NCI-H2171 (cell line): Measurements from ENCODE around the gene WWC1.
"Not testable (repeated sequence)": the region's sequence is repeated elsewhere in the genome, so short reads cannot be mapped to it uniquely, and the experiment has no call there.

Experiments
- DNase-seq: peaks from one replicate; lab custom pipeline; 2025; lab: John Stamatoyannopoulos, UW

WWC1 gene

DNA sequence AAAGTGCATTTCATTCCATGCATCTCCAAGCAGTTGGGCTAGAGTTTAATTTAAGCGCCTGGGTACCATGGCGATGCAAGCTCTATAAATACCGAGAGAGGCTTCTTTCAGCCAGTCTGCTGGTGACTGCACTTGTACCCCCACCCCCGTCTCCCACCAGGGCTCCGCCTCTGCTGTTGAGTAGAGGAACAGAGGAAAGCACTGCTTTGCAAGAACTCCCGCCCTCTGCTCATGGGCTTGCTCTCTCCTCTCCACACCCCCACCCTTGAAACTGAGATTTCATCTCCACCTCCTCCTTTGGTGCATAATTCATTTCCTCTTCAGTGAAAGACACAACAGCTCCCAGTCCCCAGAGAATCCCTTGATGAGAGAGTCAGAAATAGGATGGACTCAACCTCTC is 5.1 kb upstream of the WWC1 start:
- DNase-seq: no peak

DNA sequence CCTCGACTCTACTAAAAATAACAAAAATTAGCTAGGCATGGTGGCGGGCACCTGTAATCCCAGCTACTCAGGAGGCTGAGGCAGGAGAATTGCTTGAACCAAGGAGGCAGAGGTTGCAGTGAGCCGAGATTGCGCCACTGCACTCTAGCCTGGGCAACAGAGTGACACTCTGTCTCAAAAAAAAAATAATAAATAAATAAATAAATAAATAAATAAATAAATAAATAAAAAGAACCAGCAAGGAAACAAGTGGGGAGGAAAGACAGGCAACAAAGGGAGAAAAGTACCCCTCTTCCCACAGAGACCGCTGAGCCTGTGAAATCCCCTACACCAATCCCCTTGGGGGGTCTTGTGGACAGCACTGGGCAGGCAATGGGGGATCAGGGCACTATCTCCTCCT is 4.6 kb upstream of the WWC1 start:
- DNase-seq: not testable (repeated sequence)

DNA sequence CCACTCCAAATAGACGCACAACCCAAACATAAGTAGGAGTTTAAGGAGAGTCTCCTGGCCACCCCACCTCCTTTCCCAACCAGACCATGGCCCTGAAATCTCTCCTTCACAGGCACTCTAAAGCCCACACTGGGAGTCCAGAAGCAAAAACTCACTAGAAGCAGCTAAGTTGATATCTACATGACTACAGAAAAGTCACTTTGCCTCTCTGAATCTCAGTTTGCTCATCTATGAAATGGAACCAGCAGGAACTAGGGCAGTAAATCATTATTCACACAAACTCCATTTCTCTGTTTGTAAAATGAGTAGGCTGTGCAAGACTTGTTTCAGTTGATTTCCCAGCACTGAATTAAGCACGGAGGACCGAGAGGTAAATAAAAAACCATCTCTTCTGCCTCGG is 4.1 kb upstream of the WWC1 start:
- DNase-seq: no peak

DNA sequence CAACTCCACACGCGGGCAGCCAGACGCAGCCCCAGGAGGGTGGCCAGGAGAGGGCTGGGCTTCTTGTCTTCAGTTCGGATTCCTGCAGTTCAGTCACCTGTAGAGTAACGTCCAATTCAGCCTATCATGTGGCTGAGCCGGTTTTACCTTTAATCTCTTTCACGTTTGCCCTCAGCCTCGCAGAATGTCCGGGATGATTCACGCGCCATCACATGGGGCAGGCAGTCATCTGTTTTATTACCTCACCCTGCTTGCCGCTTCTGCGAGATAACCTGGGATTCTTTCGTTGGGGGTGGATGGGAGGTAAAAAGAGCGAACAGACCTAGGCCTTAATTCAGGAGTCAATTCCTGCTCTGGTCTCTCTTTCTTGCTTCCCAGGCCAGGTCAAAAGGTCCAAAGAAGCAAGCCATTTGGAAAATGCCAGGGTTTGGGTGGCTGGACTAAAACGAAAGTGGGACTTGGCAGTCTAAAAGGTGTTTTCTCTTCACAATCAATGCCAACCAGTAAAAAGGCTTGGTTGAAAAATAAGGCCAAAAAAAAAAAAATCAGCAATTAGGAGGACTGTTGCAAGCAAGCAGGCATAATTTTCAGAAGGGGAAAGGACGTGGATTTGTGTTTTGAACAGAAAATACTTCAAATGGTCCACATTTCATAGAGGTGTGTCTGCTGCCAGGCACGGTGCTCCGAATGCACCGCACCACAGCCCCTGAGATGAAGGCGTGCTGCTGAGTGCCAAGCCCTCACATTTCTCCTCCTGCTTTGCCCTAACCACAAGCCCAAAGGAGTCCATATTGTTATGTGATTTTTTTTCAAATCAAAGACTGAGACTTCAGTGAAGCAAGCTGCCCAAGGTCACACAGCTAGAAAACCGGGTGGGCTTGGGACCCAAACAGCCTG is 2.8 kb upstream of the WWC1 start:
- DNase-seq: no peak

DNA sequence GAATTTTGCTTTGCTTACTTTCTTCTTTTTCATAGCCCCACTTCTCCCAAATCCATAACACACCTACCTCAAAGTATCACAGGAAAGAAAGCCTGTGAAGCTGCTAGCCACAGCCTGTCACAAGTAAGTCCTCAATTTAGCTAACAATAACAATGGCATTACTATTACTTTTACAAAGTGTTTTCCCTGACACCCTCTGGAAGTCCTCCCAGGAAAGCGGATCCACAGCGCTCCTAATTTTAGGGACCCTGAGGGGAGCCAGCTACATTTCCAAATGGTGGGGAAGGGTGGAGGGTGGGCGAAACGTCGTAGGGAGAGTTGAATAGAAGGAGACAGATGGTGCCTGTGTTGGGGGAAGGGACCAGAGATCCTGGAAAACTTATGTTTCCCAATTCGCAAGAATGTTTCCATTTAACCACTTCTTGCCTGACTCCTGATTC is 523 bp upstream of the WWC1 start:
- no peak for DNase-seq

DNA sequence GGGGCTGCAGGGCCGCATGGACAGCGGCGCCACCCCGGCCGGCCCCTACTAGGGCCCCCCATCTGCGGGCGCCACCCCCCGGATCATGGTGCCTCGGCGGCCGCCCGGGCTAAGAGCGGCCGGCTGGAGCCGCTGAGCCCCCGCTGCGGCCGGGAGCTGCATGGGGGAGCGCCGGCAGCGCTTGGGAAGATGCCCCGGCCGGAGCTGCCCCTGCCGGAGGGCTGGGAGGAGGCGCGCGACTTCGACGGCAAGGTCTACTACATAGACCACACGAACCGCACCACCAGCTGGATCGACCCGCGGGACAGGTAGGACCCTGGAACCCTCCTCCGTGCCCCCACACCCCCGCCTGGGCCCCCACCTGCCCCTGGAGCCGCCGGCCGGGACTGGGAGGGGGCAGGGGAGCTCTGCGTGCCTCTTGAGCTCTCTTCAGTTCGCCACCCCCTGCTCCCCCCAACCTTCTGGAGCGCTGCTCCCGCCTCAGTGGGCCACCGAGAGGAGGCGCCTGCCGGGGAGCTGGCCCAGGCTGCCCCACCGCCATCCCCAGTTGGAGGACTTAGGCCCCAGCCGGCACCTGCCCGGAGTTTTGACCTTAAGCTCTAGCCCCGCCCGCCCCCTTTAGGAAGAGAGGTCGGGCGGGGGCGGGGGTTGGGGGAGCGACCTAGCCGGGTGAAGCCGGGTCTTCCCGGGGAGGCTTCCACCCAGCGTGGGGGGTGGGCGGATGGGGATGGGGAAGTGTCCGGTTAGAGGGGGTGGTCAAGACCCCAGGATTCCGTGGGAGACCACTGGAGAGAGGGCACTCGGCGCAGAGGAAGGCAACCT is 730 bp downstream of the WWC1 start:
- no peak for DNase-seq

DNA sequence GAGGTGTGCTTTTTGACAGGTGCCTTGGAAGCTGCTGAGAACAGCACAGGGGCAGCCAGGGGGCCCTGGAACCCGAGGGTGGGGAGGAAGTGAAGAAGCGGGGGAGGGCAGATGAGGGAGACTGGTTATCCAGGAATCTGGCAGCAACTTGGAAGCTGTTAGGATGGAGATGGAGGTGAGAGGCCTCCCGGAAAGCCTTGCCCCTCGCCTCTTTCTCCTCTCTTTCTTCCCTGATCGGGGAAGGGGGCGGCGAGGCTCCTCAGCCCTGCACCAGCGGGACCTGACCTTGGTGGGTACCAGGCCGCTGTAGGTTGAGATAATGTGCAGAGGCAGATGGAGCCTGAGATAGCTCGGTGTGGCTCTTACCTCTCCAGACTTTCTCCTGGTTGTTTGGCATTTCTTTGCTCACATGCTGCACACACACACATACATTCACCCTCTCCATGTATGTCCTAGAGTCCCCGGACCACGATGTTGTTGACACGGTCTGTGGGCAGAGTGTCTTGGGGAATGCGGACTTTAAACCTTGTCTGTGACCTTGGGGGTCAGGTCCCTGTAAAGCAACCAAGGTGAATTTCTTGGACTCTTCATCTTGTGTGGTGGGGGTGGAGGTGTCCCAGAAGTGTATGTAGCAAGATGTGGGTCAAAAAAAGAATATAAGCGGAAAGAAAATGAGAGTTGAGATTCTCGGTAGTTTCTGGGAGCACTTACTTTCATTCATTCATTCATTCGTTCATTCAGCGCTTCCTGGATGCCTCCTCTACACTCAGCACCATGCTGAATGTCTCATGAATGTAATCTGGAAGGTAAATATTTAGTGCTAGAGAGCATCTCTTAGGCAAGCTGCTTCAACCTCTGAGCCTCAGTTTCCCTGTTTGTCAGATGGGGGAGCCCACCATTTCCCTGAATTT is 1.6 kb downstream of the WWC1 start:
- no peak for DNase-seq

DNA sequence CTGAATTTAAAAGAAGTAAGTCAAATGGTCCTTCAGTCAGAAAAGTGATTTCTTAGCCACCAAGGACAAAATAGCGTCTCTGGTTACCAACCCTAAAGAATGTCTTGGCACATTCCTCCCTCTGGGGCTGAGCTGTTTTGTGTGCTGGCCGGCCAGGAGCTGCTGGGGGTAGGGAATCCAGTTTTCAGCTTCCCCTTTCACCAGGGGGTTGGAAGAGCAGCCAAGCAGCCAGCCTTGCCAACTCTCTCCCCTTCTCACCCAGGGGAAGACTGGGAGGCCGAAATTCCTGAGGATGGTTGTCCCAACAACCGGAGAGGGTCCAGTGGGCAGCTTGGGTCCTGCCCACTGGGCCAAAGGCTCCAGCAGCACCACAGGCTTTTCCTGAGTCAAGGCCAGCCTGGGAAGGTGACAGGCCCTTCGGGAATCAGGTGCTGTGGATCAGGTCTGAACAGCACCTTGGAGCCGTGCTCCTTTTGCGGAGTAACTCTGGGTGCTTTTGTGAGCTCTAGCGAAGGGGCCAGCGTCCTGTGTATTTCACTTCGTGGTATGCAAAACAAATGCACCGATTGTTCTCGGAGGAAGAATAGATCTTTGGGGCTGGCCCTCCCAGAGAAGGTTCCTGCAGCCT is 4.2 kb downstream of the WWC1 start:
- DNase-seq: no peak

DNA sequence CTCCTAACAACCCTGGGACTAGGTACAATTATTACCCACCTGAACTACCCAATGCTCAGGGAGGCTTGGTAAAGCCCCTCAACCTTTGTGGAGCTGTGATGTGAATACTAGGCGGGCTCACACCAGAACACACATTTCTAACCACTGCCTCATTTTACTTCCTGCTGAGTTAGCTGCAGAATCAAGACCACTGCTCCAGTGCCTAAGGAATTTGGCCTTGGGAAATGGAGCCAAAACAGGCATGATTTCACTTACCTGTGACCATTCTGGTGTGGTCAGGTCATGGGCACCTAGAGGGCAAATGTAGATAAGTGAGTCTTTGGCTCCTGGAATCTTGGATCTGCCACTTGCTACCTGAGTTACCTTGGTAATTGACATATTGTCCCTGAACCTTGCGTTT is 5.2 kb downstream of the WWC1 start:
- DNase-seq: no peak

DNA sequence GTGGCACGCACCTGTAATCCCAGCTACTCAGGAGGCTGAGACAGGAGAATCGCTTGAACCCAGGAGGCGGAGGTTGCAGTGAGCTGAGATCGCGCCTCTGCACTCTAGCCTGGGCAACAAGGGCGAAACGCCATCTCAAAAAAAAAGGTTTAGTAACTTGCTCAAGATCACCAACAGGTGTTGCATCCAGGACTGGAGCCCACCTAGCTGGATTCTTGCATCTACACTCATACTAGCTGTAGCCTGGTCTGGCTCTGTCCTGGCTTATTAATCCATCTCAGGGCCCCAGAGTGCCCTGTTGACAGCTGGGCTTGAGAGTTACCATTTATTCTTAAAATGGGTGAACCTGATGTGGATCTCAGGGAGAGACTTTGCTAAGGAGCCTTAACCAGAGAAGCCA is 7.5 kb downstream of the WWC1 start:
- no peak for DNase-seq

DNA sequence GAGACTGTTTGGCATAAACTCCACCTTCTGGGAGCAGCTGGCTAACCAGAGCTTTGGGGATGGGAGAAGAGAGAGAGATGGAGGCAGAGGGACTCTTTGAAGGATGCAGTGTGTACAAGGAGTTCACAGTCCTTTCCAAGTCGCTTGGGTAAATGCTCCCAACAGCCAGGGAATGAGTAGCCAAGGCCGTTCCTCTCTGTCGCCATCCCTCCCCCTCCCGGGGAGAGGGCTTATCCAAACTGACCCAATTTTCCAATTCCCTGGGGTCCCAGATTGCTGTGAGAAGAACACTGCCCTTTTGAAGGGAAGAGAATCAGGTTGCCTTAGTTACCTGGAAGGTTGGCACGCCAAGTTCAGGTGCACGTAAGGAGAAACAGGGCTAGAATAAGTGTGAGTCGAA is 7.9 kb downstream of the WWC1 start:
- DNase-seq: no peak

DNA sequence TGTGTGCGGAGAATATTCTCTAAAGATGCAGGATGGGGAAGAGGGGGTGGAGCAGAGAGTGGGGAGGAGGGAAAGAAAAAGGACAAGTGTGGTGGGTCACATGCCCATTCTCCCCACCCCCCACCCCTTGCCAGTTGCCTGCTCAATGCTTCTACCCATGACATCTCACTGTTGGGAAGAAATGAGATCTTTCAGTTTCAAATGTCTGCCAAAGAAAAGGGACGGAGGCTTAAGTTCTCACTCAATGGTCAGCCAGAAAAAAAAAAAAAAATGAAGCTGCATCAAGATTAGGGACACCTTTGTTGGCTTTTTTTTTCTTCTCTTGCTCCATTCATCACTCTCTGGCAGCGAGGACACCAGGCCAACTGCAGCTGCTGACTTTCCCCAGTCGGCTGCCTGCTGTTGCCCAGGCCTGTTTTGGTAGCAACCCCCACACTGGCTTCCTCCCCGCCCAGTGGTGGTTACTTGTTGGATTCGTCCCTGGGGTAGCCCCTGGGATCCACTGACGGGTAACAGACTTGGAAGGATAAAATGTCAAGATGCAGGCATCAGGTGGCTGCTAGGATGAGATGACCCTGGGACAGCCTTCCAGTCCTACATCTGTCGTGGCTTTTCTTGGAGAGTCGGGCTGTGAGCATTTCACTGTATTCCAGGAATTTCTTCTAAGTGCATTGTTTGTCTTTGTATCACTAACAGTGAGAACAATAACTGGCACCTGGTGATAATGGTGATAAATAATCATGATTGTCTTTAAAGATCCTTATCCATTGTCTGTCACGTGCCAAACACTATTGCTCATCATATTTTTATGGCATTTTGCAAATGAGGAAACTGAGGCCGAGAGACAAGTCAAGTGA is 9.1 kb downstream of the WWC1 start:
- DNase-seq: peak; percentile 39

DNA sequence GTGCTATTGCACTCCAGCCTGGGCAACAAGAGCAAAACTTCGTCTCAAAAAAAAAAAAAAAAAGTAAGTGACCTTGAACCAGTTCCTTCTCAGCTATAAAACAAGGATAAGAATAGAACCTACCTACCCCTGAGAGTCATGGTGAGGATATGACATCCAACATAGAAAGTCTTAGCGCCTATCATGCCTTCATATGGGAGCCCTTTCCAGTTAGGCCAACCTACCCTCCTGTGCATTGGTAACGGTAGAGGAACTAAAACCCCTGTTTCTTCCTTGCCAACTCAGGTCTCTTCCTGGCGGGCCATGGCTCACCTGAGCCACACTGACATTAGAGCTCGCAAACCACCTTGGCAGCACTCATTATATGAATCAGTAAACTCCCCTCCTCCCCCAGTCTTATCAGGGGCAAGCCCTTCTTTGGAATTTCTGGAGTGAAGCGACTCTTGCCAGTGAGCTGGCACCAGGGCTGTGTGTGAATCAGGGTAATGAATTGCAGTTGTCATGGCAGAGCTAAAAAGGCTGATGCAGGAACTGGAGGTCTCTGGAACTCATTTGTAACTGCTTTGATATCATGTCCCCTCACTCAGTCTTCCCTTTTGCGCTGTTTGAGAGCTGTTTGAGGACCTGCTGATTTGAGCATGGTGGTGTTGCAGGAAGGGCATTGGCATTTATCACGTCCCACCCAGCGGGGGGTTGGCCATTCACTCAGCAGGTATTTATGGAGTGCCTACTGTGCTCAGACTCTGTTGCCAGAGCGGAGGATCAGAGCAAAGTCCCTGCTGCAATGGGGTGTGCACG is 10.3 kb downstream of the WWC1 start:
- DNase-seq: no peak

DNA sequence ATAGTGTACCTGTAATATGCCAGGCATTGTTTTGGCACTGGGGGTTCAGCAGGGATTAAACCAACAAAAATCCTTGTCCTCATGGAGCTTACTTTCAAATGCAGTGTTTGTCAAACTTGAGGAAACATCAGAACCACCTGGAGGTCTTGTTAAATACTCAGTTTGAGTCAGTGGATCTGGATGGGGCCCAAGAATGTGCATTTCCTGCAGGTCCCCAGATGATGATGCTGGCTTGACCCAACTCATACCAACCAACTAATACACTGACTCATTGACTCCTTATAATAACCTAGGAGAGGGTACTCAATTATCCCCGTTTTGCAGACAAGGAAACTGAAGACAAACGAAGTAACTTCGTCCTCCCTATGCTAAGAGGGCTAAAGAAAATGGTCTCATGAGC is 11.3 kb downstream of the WWC1 start:
- no peak for DNase-seq

DNA sequence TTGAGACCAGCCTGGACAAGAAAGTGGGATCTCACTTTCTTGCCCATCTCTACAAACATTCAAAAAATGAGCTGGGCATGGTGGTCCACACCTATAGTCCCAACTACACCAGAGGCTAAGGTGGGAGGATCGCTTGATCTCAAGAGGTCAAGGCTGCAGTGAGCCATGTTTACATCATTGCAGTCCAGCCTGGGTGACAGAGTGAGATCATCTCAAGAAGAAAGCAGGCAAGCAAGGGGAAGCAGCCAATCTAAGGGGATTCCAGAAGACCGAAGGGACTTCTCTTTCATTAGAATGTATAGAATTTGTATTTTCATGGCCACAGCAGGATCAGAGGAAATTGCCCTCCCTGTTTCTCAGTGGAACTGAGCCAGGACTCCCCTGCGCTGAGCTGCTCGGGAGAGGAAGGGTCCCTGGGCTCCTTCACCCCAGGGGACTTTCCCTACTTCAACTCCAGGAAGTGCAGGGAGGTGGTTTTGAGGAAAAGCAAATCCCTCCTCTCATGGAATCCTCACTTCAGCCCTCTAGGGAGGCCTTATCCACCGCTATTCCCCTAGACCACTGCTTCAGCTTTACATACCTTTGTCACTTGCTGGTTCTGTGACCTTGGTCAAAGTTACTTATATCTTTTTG is 12.1 kb downstream of the WWC1 start:
- no peak for DNase-seq

DNA sequence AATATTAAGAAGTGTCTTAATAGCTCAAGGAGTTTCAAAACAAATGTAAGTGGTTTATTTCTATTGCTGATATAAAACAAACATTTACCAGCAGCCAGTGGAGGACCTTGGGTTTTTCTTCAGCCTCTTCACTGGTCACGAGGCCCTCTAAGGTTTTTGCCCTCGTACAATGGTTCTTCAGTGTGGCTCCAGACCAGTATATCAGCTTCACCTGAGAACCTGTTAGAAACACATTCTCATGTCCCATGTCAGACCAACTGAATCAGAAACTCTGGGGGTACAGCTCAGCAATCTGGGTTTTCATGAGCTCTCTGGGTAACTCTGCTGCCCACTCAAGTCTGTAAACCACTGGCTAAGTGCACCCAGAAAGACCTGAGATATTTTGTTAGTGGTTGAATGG is 12.9 kb downstream of the WWC1 start:
- DNase-seq: no peak

DNA sequence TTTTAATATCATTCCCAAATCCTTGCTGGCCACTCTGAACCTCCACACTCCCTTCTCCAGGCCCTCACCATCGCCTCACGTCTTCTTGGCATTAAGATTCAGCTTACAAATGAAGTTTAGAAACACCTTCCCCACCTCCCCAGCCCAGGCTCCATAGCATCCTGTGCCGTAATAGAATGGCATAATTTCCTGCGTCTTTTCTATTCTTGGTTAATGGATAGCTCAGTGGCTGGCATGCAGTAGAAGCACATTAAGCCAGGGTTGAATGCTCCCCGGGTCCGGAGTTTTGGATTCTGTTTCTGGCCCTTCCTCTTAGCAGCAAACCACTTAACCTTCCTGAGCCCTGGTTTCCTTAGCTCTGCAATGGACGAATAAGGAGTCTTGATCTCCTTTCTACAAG is 13.8 kb downstream of the WWC1 start:
- DNase-seq: no peak

DNA sequence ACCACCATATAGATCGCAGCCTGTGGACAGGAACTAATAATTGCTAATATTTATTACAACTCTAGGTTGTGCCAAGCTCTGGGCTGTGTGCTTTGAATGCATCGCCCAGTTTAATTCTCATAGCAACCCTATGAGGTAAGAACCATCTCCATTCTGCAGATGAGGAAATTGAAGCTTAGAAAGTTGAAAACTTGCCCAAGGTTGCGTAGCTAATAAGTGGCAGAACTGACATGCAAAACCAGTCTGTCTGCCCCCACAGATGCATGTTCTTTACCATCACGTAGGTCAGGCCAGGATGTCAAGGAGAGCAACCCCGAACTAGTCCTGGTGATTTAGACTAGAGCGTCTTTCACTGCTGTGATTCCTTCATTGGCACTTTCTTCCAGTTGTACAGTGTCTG is 15.6 kb downstream of the WWC1 start:
- DNase-seq: no peak

DNA sequence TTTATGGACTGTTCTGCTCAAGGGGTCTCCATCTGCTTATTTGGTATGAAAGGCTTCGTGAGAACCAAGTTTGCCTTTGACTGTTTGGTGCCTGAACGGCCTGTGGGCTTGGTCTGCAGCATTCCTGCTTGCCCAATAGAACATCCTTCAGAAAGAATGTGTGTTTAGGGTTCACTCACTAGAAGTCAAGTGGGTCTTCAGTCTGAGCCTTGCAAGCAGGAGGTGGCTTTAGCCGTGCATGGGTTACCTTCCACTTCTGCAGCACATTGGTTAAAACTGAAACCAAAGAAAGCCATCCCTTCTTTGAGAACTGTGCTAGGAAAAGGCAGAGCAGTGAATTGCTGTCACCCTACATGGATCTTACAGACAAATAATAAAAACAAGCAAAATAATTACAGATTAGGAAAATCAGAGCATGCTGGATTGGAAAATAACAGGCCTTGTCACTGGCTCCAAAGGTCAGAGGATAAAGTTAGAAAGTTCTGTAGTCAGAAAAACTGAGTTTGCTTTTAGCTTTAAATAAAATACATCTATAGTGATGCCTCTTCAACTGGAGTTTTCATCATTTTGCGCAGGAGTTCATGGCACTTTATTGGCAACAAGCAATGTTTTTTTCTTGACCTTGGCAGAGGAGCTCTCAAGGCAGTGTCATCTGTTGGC is 16.6 kb downstream of the WWC1 start:
- no peak for DNase-seq
